Endothelial cell (in vitro differentiated cells): Measurements from ENCODE around the gene MYO1E. TPM values are rescaled to one million over a fixed set of nuclear protein-coding genes. Genes with fewer than 3 reads are reported as not detected.
A peak's percentile ranks its signal among the peaks of the same experiment; 100 is the strongest.

Source experiments
- DNase-seq: peaks from one replicate; pipeline ENCODE4 v3.0.0; 2021; ENCODE audit warnings: low spot score
- H3K27ac Mint-ChIP-seq: one replicate; pipeline ENCODE4 v1.8.0; 2021; ENCODE audit warnings: mixed read lengths, inconsistent platforms; ENCODE audit not compliant: unreplicated experiment
- H3K27me3 Mint-ChIP-seq: one replicate; pipeline ENCODE4 v1.8.0; 2021; ENCODE audit warnings: mild to moderate bottlenecking, moderate library complexity, mixed read lengths, inconsistent platforms; ENCODE audit not compliant: unreplicated experiment
- H3K36me3 Mint-ChIP-seq: one replicate; pipeline ENCODE4 v1.8.0; 2021; ENCODE audit warnings: mild to moderate bottlenecking, low read depth, mixed read lengths, inconsistent platforms; ENCODE audit not compliant: unreplicated experiment
- H3K4me1 Mint-ChIP-seq: one replicate; pipeline ENCODE4 v1.8.0; 2021; ENCODE audit warnings: mild to moderate bottlenecking, mixed read lengths, inconsistent platforms; ENCODE audit not compliant: unreplicated experiment
- H3K4me3 Mint-ChIP-seq: one replicate; pipeline ENCODE4 v1.8.0; 2021; ENCODE audit warnings: mild to moderate bottlenecking, mixed read lengths, inconsistent platforms; ENCODE audit not compliant: unreplicated experiment
- H3K9me3 Mint-ChIP-seq: one replicate; pipeline ENCODE4 v1.8.0; 2021; ENCODE audit warnings: mixed read lengths, inconsistent platforms; ENCODE audit not compliant: unreplicated experiment
- total RNA-seq: library from RNA; stranded (reverse); fragmentation: NEBNext Ultra II Directional; extraction: Animal tissue kit (Norgen Biotek cat#: 25700); gene quantifications from one replicate; pipeline ENCODE4 v1.2.1, GENCODE V29; 2021; ENCODE audit not compliant: unreplicated experiment
- TF ChIP-seq, protein P1 (sequence below): fragments of 200-600 bp; sonication (generic); IDR thresholded peaks from one replicate; pipeline ENCODE4 v1.5.0; 2021; ENCODE audit warnings: antibody characterized with exemption; ENCODE audit not compliant: unreplicated experiment

MYO1E gene
- total RNA-seq, 1 donor from 2014 or later, result 146 TPM

DNA sequence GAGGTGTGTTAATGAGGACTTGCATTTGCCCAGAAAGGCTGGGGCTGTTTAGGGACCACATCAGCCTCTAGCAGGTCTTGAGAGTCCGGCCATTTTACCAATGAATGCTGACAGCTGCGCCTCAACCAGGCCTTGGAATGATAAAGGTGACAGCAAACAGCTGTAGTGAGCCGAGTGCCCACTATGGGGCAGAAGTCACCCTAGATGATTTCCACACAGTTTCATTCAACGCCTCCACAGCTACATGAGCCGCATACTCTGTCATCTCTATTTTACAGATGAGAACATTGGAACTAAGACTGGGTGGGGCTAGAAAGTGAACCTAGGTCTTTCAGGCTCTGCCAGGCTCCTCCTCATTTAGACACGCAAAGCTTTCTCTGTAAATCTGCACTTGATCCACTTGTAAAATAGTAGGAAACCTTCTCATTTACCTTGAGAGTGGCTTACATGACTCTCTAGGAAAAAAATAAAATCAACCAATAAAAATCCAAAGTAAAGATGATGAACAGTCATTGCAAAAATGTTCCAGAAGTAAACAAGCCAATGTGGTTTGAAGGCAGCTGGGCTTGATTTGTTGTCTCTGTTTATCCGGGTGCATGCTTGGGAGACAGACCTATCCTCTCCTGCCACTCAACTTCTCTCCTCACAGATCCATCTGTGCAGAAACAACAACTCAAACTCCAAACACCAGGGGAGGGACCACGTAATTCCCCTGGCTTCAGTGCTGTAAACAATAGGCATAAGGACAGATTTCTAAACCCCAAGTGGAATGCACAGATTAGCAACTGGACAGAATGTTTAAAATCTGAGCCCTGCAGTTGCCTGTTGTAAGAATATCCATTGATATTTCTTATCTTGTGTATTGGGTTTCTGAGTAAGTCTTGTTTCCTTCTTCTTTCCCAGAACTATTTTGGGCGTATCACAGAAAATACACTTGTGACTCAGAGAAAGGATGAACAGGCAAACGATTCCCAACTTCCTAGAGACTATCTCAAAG is 197.5 kb downstream of the MYO1E start:
- H3K4me1 Mint-ChIP-seq, result peaks cover 24% of the 10 kb centered on the region
- H3K4me3 Mint-ChIP-seq, result peak overlapping the region; percentile 6
- H3K9me3 Mint-ChIP-seq, result no peaks in the 10 kb centered on the region
- peaks cover 1% of the 10 kb centered on the region for H3K27me3 Mint-ChIP-seq
- DNase-seq, result peak; percentile 50
- H3K36me3 Mint-ChIP-seq, result peaks cover 55% of the 10 kb centered on the region
- H3K27ac Mint-ChIP-seq, result peak overlapping the region; percentile 45
- TF ChIP-seq, protein P1, sequence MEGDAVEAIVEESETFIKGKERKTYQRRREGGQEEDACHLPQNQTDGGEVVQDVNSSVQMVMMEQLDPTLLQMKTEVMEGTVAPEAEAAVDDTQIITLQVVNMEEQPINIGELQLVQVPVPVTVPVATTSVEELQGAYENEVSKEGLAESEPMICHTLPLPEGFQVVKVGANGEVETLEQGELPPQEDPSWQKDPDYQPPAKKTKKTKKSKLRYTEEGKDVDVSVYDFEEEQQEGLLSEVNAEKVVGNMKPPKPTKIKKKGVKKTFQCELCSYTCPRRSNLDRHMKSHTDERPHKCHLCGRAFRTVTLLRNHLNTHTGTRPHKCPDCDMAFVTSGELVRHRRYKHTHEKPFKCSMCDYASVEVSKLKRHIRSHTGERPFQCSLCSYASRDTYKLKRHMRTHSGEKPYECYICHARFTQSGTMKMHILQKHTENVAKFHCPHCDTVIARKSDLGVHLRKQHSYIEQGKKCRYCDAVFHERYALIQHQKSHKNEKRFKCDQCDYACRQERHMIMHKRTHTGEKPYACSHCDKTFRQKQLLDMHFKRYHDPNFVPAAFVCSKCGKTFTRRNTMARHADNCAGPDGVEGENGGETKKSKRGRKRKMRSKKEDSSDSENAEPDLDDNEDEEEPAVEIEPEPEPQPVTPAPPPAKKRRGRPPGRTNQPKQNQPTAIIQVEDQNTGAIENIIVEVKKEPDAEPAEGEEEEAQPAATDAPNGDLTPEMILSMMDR, result peak; percentile 43

DNA sequence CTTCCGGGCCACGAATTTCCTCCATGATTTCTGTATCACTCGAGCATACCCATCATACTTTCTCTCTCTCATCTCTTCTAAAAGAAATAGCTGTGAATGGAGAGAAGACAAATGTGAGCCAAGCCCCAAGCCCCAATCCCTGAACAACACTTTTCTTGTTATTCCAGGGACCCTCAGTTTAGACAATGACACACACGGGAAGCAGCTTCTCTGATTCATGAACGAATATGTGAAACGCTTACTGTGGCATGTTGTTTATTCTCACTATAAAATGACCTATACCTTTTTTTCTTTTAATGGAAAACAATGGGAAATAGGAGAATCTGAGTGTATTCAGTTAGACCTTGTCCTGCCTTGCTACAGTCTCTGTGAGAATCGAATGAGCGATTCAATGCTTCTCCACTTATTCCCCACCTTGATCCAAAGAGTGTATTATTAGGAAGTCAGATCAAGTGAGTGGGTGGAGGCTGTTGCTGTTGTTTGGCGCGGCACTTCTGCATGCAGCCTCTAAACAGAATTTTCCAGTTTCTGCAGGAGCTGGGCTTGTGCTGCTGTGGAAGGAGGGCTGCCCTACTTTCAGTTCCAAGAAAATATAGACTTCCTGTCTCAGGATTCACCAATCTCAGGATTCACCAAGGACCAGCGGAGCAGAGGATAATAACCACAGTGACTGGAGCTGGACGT is 198.4 kb downstream of the MYO1E start:
- TF ChIP-seq, protein P1, result no peak
- H3K27me3 Mint-ChIP-seq, result peaks cover 3% of the 10 kb centered on the region

DNA sequence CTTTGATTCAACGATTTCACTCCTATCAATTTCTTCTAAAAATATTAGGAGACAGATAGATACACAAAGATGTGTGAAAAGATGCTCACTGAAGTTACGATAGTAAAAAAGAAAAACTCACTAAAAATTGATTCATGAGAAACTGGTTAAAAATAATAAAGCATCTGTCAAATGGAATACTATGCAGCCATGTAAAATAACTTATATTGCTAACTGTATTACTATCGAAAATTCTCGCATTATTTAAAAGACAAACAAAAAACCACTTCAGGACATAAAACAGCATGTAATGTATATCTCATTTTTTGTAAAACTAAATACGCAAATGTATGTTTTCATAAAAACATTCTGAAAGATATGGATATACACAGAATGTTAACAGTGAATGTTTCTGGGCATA is 199.5 kb downstream of the MYO1E start:
- Mint-ChIP-seq H3K4me3 (no peak overlapping the region), H3K4me1 (peaks cover 34% of the 10 kb centered on the region), H3K27me3 (peaks cover 2% of the 10 kb centered on the region), H3K27ac (no peak overlapping the region), H3K36me3 (peaks cover 40% of the 10 kb centered on the region), H3K9me3 (no peaks in the 10 kb centered on the region)
- DNase-seq, result no peak
- TF ChIP-seq, protein P1, result no peak

More for the DNA sequence above, 198.4 kb downstream of the MYO1E start:
- H3K4me3 Mint-ChIP-seq, result no peak overlapping the region
- no peak overlapping the region for H3K27ac Mint-ChIP-seq
- H3K4me1 Mint-ChIP-seq, result peaks cover 29% of the 10 kb centered on the region
- no peak for DNase-seq
- peaks cover 48% of the 10 kb centered on the region for H3K36me3 Mint-ChIP-seq
- H3K9me3 Mint-ChIP-seq, result no peaks in the 10 kb centered on the region

DNA sequence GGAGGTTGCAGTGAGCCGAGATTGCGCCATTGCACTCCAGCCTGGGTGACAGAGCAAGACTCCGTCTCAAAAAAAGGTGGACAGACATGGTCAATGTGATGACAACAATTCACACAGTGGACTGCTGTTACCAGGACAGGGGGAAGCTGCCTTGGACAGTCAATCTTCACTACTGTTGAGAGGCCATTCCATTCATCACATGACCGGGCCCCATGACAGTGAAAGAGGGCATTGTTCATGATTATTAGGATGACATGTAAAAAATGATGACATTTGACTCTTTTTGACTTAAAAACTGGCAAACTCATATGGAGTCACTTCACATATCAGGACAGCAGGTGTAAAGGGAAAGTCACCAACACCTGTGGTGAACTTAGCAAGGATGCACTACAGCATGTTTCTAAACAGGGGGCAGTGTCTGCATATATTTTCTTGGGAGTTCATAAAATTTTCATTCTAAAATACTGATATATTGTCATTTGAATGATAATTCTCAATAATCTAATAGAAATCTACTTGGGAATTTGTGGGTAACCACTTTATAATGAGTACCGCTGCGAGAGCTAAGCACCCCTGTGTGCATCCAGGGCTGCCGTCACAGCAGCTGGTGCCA is 200.3 kb downstream of the MYO1E start:
- DNase-seq, result no peak
- Mint-ChIP-seq H3K27ac (no peak overlapping the region), H3K4me3 (no peak overlapping the region), H3K36me3 (peaks cover 33% of the 10 kb centered on the region), H3K27me3 (peaks cover 2% of the 10 kb centered on the region), H3K4me1 (peaks cover 30% of the 10 kb centered on the region), H3K9me3 (no peaks in the 10 kb centered on the region)
- TF ChIP-seq, protein P1, result no peak
